Measurements from ENCODE around the gene UBASH3A.

DNA sequence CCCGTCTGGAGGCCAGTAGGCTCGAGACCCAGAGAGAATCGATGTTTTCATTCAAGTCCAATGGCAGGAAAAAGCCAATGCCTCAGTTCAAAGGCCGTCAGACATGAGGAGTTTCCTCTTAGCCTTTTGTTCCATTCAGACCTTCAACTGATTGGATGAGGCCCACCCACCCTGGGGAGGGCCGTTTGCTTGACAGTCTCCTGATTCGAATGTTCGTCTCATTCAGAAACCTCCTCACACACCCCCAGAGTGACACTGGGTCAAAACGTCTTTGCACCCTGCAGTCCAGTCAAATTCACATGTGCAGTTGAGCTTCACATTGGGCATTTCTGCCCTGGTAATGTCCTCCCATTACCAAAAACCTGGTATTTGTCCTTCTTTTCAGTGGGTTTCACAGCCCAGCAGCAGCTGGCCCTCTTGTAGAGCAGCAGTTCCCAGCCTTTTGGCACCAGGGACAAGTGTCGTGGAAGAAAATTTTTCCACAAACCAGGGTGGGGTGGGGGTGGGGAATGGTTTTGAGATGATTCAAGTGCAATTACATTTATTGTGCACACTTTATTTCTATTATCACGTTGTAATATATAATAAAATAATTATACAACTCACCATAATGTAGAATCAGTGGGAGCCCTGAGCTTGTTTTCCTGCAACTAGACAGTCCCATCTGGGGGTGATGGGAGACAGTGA, 52.2 kb downstream of the UBASH3A start:
- TF ChIP-seq, protein P1, sequence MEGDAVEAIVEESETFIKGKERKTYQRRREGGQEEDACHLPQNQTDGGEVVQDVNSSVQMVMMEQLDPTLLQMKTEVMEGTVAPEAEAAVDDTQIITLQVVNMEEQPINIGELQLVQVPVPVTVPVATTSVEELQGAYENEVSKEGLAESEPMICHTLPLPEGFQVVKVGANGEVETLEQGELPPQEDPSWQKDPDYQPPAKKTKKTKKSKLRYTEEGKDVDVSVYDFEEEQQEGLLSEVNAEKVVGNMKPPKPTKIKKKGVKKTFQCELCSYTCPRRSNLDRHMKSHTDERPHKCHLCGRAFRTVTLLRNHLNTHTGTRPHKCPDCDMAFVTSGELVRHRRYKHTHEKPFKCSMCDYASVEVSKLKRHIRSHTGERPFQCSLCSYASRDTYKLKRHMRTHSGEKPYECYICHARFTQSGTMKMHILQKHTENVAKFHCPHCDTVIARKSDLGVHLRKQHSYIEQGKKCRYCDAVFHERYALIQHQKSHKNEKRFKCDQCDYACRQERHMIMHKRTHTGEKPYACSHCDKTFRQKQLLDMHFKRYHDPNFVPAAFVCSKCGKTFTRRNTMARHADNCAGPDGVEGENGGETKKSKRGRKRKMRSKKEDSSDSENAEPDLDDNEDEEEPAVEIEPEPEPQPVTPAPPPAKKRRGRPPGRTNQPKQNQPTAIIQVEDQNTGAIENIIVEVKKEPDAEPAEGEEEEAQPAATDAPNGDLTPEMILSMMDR (conservative IDR thresholded peaks at IDR 0.05; ENCODE audit: low read length) = no peak
- TF ChIP-seq EZH2phosphoT487 (IDR thresholded peaks at IDR 0.05; ENCODE audit: borderline replicate concordance, low read depth, low read length) = no peak
